T-helper 1 cell treated with Interleukin-12 subunit alpha and Interleukin-12 subunit beta and Interleukin-4 antibody, amounts not matched to agents 30 ng/mL and 1 ng/mL, for 36 hours (primary cell): ENCODE measurements around the gene LAGE3. TPM values are rescaled to one million over a fixed set of nuclear protein-coding genes. Genes with fewer than 3 reads are reported as not detected.

Experiments
- intact Hi-C: fragments of 100-400 bp; cut with micrococcal nuclease; formaldehyde crosslinking; loops from one replicate; pipeline ENCODE4 v1.15.1; 2024
- total RNA-seq: library from RNA; stranded (reverse); gene quantifications from 2 replicates; pipeline ENCODE4 v1.2.3, GENCODE V29; 2022

Gene LAGE3
- total RNA-seq, 1 donor from 2014 or later = 56.8 TPM

GRCh38 chrX:154458954-154459778 lies 19.9 kb downstream of the LAGE3 start:
- intact Hi-C loops = loop anchor here (1.0 to 2.0 kb wide), 3 partner anchors 20 to 31 kb away; partner anchors contain the start of genes GDI1, LAGE3 and SLC10A3

GRCh38 chrX:154458116-154458953 lies 20.7 kb downstream of the LAGE3 start, which contains the start of gene PLXNA3:
Gene PLXNA3 (plus strand): TSS chrX:154458281. CDS start chrX:154460184, 1,903 bp downstream.
- intact Hi-C loops = loop anchor here (1.0 to 2.0 kb wide), 3 partner anchors 20 to 32 kb away; partner anchors contain the start of genes GDI1, LAGE3 and SLC10A3

- intact Hi-C loops = loop anchor here (1.0 to 2.0 kb wide), 3 partner anchors 21 to 33 kb away; partner anchors contain the start of genes GDI1, LAGE3 and SLC10A3
Observed at GRCh38 chrX:154457491-154458115, 21.5 kb downstream of the LAGE3 start.

- intact Hi-C loops = no loop called here
Observed at GRCh38 chrX:154452823-154453222, 26.3 kb downstream of the LAGE3 start.

GRCh38 chrX:154450312-154450711 lies 28.8 kb downstream of the LAGE3 start:
- intact Hi-C loops = no loop called here

GRCh38 chrX:154449618-154450017 lies 29.5 kb downstream of the LAGE3 start:
- intact Hi-C loops = no loop called here

- intact Hi-C loops = no loop called here
Observed at GRCh38 chrX:154448484-154448883, 30.6 kb downstream of the LAGE3 start.

GRCh38 chrX:154446430-154446829 lies 32.7 kb downstream of the LAGE3 start:
- intact Hi-C loops = no loop called here

- intact Hi-C loops = loop anchor here (2.0 kb wide), 1 partner anchor 33 kb away; the partner anchor contains the start of gene LAGE3
Observed at GRCh38 chrX:154445776-154446175, 33.3 kb downstream of the LAGE3 start.

- intact Hi-C loops = loop anchor here (2.0 to 5.0 kb wide), 2 partner anchors 34 to 72 kb away; partner anchors contain the start of genes FAM3A and LAGE3
Observed at GRCh38 chrX:154444755-154445246, 34.3 kb downstream of the LAGE3 start.

GRCh38 chrX:154443992-154444754 lies 34.9 kb downstream of the LAGE3 start, which contains the start of gene FAM50A:
Gene FAM50A (plus strand): TSS chrX:154444141. CDS start chrX:154444236, 95 bp downstream.
- intact Hi-C loops = loop anchor here (2.0 to 5.0 kb wide), 2 partner anchors 35 to 73 kb away; partner anchors contain the start of genes FAM3A and LAGE3

GRCh38 chrX:154443479-154443910 lies 35.6 kb downstream of the LAGE3 start:
- intact Hi-C loops = loop anchor here (5.0 kb wide), 1 partner anchor 74 kb away; the partner anchor contains the start of gene FAM3A

- intact Hi-C loops = loop anchor here (5.0 kb wide), 1 partner anchor 75 kb away; the partner anchor contains the start of gene FAM3A
Observed at GRCh38 chrX:154441984-154442707, 36.9 kb downstream of the LAGE3 start.

GRCh38 chrX:154441564-154441963 lies 37.5 kb downstream of the LAGE3 start:
- intact Hi-C loops = loop anchor here (5.0 kb wide), 1 partner anchor 76 kb away; the partner anchor contains the start of gene FAM3A

GRCh38 chrX:154440623-154441357 lies 38.3 kb downstream of the LAGE3 start:
- intact Hi-C loops = loop anchor here (5.0 kb wide), 1 partner anchor 77 kb away; the partner anchor contains the start of gene FAM3A

GRCh38 chrX:154439841-154440240 lies 39.2 kb downstream of the LAGE3 start:
- intact Hi-C loops = loop anchor here (5.0 kb wide), 2 partner anchors 43 to 77 kb away; partner anchors contain the start of genes FAM3A and RPL10

- intact Hi-C loops = loop anchor here (2.0 to 5.0 kb wide), 5 partner anchors 21 to 69 kb away; partner anchors contain the start of genes LAGE3, PLXNA3, RPL10 and SLC10A3
Observed at GRCh38 chrX:154437971-154438893, 40.8 kb downstream of the LAGE3 start.
